Measurements from ENCODE around the gene HTR5A.

- TF ChIP-seq, protein P1, sequence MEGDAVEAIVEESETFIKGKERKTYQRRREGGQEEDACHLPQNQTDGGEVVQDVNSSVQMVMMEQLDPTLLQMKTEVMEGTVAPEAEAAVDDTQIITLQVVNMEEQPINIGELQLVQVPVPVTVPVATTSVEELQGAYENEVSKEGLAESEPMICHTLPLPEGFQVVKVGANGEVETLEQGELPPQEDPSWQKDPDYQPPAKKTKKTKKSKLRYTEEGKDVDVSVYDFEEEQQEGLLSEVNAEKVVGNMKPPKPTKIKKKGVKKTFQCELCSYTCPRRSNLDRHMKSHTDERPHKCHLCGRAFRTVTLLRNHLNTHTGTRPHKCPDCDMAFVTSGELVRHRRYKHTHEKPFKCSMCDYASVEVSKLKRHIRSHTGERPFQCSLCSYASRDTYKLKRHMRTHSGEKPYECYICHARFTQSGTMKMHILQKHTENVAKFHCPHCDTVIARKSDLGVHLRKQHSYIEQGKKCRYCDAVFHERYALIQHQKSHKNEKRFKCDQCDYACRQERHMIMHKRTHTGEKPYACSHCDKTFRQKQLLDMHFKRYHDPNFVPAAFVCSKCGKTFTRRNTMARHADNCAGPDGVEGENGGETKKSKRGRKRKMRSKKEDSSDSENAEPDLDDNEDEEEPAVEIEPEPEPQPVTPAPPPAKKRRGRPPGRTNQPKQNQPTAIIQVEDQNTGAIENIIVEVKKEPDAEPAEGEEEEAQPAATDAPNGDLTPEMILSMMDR (conservative IDR thresholded peaks at IDR 0.05; ENCODE audit: low read depth in 2 of 2), result no peak
- TF ChIP-seq POLR2AphosphoS5 (IDR thresholded peaks at IDR 0.05; ENCODE audit: low read depth) (no peak), EZH2phosphoT487 (IDR thresholded peaks at IDR 0.05; ENCODE audit: unreplicated experiment) (no peak), EZH2 (IDR thresholded peaks at IDR 0.05; ENCODE audit: low read depth, unreplicated experiment) (no peak), CREB1 (CRISPR knock-in tag; IDR thresholded peaks at IDR 0.05; ENCODE audit: low read depth) (no peak), NANOG (IDR thresholded peaks at IDR 0.05; ENCODE audit: borderline replicate concordance) (no peak), ZNF331 (CRISPR knock-in tag; IDR thresholded peaks at IDR 0.05; ENCODE audit: low read depth) (no peak), JUNB (IDR thresholded peaks at IDR 0.05; ENCODE audit: unreplicated experiment) (no peak), STAT1 (IDR thresholded peaks at IDR 0.05; ENCODE audit: unreplicated experiment) (no peak), ZNF114 (CRISPR knock-in tag; IDR thresholded peaks at IDR 0.05) (no peak)
- TF ChIP-seq, protein P2, sequence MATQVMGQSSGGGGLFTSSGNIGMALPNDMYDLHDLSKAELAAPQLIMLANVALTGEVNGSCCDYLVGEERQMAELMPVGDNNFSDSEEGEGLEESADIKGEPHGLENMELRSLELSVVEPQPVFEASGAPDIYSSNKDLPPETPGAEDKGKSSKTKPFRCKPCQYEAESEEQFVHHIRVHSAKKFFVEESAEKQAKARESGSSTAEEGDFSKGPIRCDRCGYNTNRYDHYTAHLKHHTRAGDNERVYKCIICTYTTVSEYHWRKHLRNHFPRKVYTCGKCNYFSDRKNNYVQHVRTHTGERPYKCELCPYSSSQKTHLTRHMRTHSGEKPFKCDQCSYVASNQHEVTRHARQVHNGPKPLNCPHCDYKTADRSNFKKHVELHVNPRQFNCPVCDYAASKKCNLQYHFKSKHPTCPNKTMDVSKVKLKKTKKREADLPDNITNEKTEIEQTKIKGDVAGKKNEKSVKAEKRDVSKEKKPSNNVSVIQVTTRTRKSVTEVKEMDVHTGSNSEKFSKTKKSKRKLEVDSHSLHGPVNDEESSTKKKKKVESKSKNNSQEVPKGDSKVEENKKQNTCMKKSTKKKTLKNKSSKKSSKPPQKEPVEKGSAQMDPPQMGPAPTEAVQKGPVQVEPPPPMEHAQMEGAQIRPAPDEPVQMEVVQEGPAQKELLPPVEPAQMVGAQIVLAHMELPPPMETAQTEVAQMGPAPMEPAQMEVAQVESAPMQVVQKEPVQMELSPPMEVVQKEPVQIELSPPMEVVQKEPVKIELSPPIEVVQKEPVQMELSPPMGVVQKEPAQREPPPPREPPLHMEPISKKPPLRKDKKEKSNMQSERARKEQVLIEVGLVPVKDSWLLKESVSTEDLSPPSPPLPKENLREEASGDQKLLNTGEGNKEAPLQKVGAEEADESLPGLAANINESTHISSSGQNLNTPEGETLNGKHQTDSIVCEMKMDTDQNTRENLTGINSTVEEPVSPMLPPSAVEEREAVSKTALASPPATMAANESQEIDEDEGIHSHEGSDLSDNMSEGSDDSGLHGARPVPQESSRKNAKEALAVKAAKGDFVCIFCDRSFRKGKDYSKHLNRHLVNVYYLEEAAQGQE (IDR thresholded peaks at IDR 0.05; ENCODE audit: unreplicated experiment), result no peak
- TF ChIP-seq, protein P3, sequence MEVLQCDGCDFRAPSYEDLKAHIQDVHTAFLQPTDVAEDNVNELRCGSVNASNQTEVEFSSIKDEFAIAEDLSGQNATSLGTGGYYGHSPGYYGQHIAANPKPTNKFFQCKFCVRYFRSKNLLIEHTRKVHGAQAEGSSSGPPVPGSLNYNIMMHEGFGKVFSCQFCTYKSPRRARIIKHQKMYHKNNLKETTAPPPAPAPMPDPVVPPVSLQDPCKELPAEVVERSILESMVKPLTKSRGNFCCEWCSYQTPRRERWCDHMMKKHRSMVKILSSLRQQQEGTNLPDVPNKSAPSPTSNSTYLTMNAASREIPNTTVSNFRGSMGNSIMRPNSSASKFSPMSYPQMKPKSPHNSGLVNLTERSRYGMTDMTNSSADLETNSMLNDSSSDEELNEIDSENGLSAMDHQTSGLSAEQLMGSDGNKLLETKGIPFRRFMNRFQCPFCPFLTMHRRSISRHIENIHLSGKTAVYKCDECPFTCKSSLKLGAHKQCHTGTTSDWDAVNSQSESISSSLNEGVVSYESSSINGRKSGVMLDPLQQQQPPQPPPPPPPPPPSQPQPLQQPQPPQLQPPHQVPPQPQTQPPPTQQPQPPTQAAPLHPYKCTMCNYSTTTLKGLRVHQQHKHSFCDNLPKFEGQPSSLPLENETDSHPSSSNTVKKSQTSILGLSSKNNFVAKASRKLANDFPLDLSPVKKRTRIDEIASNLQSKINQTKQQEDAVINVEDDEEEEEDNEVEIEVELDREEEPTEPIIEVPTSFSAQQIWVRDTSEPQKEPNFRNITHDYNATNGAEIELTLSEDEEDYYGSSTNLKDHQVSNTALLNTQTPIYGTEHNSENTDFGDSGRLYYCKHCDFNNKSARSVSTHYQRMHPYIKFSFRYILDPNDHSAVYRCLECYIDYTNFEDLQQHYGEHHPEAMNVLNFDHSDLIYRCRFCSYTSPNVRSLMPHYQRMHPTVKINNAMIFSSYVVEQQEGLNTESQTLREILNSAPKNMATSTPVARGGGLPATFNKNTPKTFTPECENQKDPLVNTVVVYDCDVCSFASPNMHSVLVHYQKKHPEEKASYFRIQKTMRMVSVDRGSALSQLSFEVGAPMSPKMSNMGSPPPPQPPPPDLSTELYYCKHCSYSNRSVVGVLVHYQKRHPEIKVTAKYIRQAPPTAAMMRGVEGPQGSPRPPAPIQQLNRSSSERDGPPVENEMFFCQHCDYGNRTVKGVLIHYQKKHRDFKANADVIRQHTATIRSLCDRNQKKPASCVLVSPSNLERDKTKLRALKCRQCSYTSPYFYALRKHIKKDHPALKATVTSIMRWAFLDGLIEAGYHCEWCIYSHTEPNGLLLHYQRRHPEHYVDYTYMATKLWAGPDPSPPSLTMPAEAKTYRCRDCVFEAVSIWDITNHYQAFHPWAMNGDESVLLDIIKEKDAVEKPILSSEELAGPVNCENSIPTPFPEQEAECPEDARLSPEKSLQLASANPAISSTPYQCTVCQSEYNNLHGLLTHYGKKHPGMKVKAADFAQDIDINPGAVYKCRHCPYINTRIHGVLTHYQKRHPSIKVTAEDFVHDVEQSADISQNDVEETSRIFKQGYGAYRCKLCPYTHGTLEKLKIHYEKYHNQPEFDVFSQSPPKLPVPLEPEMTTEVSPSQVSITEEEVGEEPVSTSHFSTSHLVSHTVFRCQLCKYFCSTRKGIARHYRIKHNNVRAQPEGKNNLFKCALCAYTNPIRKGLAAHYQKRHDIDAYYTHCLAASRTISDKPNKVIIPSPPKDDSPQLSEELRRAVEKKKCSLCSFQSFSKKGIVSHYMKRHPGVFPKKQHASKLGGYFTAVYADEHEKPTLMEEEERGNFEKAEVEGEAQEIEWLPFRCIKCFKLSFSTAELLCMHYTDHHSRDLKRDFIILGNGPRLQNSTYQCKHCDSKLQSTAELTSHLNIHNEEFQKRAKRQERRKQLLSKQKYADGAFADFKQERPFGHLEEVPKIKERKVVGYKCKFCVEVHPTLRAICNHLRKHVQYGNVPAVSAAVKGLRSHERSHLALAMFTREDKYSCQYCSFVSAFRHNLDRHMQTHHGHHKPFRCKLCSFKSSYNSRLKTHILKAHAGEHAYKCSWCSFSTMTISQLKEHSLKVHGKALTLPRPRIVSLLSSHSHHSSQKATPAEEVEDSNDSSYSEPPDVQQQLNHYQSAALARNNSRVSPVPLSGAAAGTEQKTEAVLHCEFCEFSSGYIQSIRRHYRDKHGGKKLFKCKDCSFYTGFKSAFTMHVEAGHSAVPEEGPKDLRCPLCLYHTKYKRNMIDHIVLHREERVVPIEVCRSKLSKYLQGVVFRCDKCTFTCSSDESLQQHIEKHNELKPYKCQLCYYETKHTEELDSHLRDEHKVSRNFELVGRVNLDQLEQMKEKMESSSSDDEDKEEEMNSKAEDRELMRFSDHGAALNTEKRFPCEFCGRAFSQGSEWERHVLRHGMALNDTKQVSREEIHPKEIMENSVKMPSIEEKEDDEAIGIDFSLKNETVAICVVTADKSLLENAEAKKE (CRISPR knock-in tag; IDR thresholded peaks at IDR 0.05), result no peak
- TF ChIP-seq, protein P4, sequence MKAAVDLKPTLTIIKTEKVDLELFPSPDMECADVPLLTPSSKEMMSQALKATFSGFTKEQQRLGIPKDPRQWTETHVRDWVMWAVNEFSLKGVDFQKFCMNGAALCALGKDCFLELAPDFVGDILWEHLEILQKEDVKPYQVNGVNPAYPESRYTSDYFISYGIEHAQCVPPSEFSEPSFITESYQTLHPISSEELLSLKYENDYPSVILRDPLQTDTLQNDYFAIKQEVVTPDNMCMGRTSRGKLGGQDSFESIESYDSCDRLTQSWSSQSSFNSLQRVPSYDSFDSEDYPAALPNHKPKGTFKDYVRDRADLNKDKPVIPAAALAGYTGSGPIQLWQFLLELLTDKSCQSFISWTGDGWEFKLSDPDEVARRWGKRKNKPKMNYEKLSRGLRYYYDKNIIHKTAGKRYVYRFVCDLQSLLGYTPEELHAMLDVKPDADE (IDR thresholded peaks at IDR 0.05), result no peak
Observed at GRCh38 chr7:155048006-155048405, 22.1 kb upstream of the HTR5A start.

Data from GM23338 (cell line).